ENCODE data around the gene ACTR2. TPM values are rescaled to one million over a fixed set of nuclear protein-coding genes. Genes with fewer than 3 reads are reported as not detected.

The ACTR2 gene
- total RNA-seq, 1 donor from 2014 or later: 236 TPM

- ATAC-seq (peak; percentile 21), DNase-seq (no peak)
- Histone ChIP-seq H3K27me3 (no peaks in the 10 kb centered on the region), H3K4me1 (no peaks in the 10 kb centered on the region), H3K36me3 (no peaks in the 10 kb centered on the region), H3K9me3 (no peaks in the 10 kb centered on the region), H3K4me3 (no peak overlapping the region), H3K27ac (no peak overlapping the region)
- intact Hi-C loops (cut with DNase I): no loop called here
- no peak for TF ChIP-seq CTCF (IDR thresholded peaks at IDR 0.05)
Measured at GRCh38 chr2:65292106-65292400, 64.4 kb downstream of the ACTR2 start.

GRCh38 chr2:65292461-65293011 lies 64.9 kb downstream of the ACTR2 start:
- ATAC-seq: peak; percentile 18
- Histone ChIP-seq H3K27me3 (no peaks in the 10 kb centered on the region), H3K9me3 (no peaks in the 10 kb centered on the region), H3K4me3 (no peak overlapping the region), H3K36me3 (no peaks in the 10 kb centered on the region), H3K4me1 (no peaks in the 10 kb centered on the region), H3K27ac (no peak overlapping the region)
- no peak for DNase-seq
- TF ChIP-seq CTCF (IDR thresholded peaks at IDR 0.05): no peak
- intact Hi-C loops (cut with DNase I): no loop called here

GRCh38 chr2:65293376-65293775 lies 65.7 kb downstream of the ACTR2 start:
- ATAC-seq (no peak), DNase-seq (no peak)
- H3K36me3 ChIP-seq: no peaks in the 10 kb centered on the region
- H3K4me3 ChIP-seq: no peak overlapping the region
- intact Hi-C loops (cut with DNase I): no loop called here
- H3K27me3 ChIP-seq: no peaks in the 10 kb centered on the region
- TF ChIP-seq CTCF (IDR thresholded peaks at IDR 0.05): no peak
- H3K9me3 ChIP-seq: no peaks in the 10 kb centered on the region
- no peak overlapping the region for H3K27ac ChIP-seq
- no peaks in the 10 kb centered on the region for H3K4me1 ChIP-seq

GRCh38 chr2:65294136-65294535 lies 66.5 kb downstream of the ACTR2 start:
- no peak for DNase-seq
- Histone ChIP-seq H3K27me3 (no peaks in the 10 kb centered on the region), H3K9me3 (no peaks in the 10 kb centered on the region), H3K36me3 (no peaks in the 10 kb centered on the region), H3K4me1 (peaks cover 1% of the 10 kb centered on the region), H3K4me3 (no peak overlapping the region), H3K27ac (no peak overlapping the region)
- intact Hi-C loops (cut with DNase I): no loop called here
- TF ChIP-seq CTCF (IDR thresholded peaks at IDR 0.05): no peak
- no peak for ATAC-seq

- no peak overlapping the region for H3K4me3 ChIP-seq
- intact Hi-C loops (cut with DNase I): no loop called here
- H3K36me3 ChIP-seq: no peaks in the 10 kb centered on the region
- ATAC-seq (no peak), DNase-seq (no peak)
- peaks cover 7% of the 10 kb centered on the region for H3K4me1 ChIP-seq
- H3K9me3 ChIP-seq: no peaks in the 10 kb centered on the region
- H3K27ac ChIP-seq: no peak overlapping the region
- H3K27me3 ChIP-seq: no peaks in the 10 kb centered on the region
- TF ChIP-seq CTCF (IDR thresholded peaks at IDR 0.05): no peak
Measured at GRCh38 chr2:65294701-65295100, 67.1 kb downstream of the ACTR2 start.

GRCh38 chr2:65296971-65297370 lies 69.3 kb downstream of the ACTR2 start:
- no peak for TF ChIP-seq CTCF (IDR thresholded peaks at IDR 0.05)
- Histone ChIP-seq H3K4me3 (no peak overlapping the region), H3K36me3 (no peaks in the 10 kb centered on the region), H3K27me3 (no peaks in the 10 kb centered on the region), H3K9me3 (no peaks in the 10 kb centered on the region), H3K27ac (no peak overlapping the region), H3K4me1 (peaks cover 29% of the 10 kb centered on the region)
- ATAC-seq (no peak), DNase-seq (no peak)
- intact Hi-C loops (cut with DNase I): no loop called here
